RWPE1 (cell line): ENCODE data around the gene CACFD1.

Experiments used
- CTCF ChIA-PET: fragments of 350-600 bp; sonication (Branson Sonifier 250); formaldehyde crosslinking; extraction: SDS; loops from one replicate; lab custom pipeline; 2021; lab: Yijun Ruan, JAX
- POLR2A ChIA-PET: fragments of 400-600 bp; formaldehyde crosslinking; extraction: SDS; loops from one replicate; lab custom pipeline; 2020; ENCODE audit warnings: antibody characterized with exemption; ENCODE audit not compliant: low non-redundant PET; lab: Yijun Ruan, JAX
- DNase-seq: peaks from one replicate; pipeline ENCODE4 v3.0.0; 2012; ENCODE audit warnings: low spot score
- H3K27ac ChIP-seq: fragments of 450-650 bp; 2 replicates; pipeline ENCODE4 v1.5.1; 2017
- TF ChIP-seq, protein P1 (sequence below): fragments of 450-650 bp; conservative IDR thresholded peaks from 2 replicates; pipeline ENCODE4 v1.5.1; 2017; ENCODE audit warnings: low read depth, mild to moderate bottlenecking

Gene CACFD1

GRCh38 chr9:133492061-133493021, 32.6 kb downstream of the CACFD1 start:
- H3K27ac ChIP-seq = peak overlapping the region; percentile 92
- peak; percentile 45 for DNase-seq
- POLR2A ChIA-PET = no interaction called here
- TF ChIP-seq, protein P1, sequence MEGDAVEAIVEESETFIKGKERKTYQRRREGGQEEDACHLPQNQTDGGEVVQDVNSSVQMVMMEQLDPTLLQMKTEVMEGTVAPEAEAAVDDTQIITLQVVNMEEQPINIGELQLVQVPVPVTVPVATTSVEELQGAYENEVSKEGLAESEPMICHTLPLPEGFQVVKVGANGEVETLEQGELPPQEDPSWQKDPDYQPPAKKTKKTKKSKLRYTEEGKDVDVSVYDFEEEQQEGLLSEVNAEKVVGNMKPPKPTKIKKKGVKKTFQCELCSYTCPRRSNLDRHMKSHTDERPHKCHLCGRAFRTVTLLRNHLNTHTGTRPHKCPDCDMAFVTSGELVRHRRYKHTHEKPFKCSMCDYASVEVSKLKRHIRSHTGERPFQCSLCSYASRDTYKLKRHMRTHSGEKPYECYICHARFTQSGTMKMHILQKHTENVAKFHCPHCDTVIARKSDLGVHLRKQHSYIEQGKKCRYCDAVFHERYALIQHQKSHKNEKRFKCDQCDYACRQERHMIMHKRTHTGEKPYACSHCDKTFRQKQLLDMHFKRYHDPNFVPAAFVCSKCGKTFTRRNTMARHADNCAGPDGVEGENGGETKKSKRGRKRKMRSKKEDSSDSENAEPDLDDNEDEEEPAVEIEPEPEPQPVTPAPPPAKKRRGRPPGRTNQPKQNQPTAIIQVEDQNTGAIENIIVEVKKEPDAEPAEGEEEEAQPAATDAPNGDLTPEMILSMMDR = no peak
- CTCF ChIA-PET = interaction anchor here (0.7 to 1.4 kb wide), 3 partner anchors 17 to 306 kb away, joined by 3 to 4 read pairs (median 3); no protein-coding TSS in a partner anchor

DNA sequence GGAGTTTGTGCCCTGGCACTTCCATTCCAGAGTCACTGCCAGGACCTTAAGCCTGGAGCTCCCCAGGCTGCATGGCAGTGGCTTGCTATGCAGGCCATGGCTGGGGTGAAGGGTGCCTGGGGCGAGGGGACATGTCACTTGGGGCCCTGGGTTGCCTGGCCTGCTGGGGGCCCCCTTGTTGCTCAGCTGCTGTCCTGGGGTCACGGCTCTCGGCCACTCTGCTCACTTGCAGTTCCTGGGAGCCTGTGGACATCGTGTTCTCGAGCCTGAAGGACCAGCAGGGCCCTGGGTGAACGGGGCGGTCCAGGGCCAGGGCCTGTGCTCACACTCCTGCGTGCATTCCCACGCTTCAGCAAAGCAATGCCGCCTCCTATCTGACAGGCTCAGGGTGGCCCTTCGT, 33.6 kb downstream of the CACFD1 start:
- TF ChIP-seq, protein P1 = no peak
- DNase-seq = no peak
- ChIA-PET POLR2A (no interaction called here), CTCF (interaction anchor here (0.7 to 1.0 kb wide), 2 partner anchors 12 to 30 kb away, joined by 3 read pairs; no protein-coding TSS in a partner anchor)
- H3K27ac ChIP-seq = peak overlapping the region; percentile 92

DNA sequence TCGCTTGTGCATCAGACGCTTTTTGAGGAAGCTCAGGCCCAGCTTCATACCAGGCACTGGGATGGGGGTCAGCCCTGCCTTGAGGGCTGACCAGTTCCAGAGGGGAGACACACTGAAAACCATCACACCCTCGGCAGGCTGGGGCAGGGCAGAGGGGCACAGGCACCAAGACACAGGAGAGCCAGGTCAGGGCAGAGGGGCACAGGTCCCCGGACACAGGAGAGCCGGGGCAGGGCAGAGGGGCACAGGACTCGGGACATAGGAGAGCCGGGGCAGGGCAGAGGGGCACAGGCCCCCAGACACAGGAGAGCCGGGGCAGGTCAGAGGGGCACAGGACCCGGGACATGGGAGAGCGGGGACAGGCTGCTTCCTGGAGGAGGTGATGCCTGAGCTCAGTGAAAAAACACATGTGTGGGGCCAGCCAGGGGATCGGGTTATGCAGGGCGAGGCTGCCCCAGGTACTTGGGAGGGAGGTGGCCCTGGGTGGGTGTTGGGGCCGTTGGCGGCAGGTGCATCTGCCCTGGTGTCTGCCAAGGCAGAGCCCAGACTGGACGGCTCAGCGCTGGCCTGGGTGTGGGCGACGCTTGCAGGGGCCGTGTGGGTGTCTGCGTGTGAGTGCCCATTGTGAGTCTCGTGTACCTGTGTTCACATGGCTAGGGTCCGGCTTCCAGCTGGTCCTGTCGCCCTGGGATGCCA, 34.2 kb downstream of the CACFD1 start:
- no peak for DNase-seq
- ChIA-PET POLR2A (no interaction called here), CTCF (interaction anchor here (0.7 to 1.0 kb wide), 2 partner anchors 12 to 30 kb away, joined by 3 read pairs; no protein-coding TSS in a partner anchor)
- H3K27ac ChIP-seq = peak overlapping the region; percentile 92; the same call in 1 of the 2 replicates
- TF ChIP-seq, protein P1 = no peak

DNA sequence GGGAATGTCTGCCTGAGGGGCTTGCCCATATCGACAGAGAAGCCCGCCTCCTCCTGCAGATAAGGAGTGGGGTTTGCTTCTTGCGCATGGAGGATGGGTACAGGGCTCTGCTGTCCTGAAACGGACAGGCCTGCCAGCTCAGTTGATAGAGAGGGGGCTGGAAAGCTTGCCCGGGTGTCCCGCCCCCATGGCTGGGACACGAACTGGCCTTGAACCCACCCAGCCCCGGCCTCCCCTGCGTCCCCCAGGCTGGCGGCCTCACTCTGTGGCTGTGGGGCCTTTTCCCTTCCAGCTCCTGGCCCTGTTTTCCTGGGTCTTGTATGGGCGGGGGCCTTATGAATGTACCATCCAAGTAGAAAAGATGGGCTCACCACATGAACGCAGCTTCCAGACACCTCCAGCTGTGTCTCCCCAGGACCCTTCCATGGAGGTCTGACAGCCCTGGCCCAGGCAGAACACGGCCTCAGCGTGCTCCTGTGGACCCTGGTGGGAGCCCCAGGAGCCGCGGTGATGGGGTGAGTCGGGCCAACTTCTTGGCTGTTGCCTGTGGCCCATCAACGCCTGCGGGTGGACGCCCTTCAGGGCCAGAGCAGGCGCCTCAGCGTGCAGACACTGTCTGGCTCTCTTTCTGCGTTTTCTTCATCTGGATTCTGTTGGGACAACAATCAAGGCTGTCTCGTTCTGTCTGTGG, 35.0 kb downstream of the CACFD1 start:
- no peak for DNase-seq
- TF ChIP-seq, protein P1 = no peak
- POLR2A ChIA-PET = no interaction called here
- CTCF ChIA-PET = interaction anchor here (0.5 kb wide), 1 partner anchor 1010 kb away, joined by 3 read pairs; no protein-coding TSS in a partner anchor
- H3K27ac ChIP-seq = no peak overlapping the region

GRCh38 chr9:133495327-133496293, 35.8 kb downstream of the CACFD1 start:
- ChIA-PET CTCF (interaction anchor here (0.6 to 0.8 kb wide), 6 partner anchors 9 to 1139 kb away, joined by 3 to 5 read pairs (median 3); no protein-coding TSS in a partner anchor), POLR2A (no interaction called here)
- H3K27ac ChIP-seq = no peak overlapping the region
- DNase-seq = no peak
- TF ChIP-seq, protein P1 = no peak
